IPS-20b (cell line): ENCODE data around the gene P2RX7.
"Not testable (repeated sequence)": the region's sequence is repeated elsewhere in the genome, so short reads cannot be mapped to it uniquely, and the experiment has no call there.

Source experiments
- H3K27ac ChIP-seq: one replicate; pipeline ENCODE4 v1.5.1; 2013; ENCODE audit warnings: low read length
- H3K27me3 ChIP-seq: 2 replicates; pipeline ENCODE4 v1.6.1; 2013; ENCODE audit warnings: mild to moderate bottlenecking, low read length, inconsistent platforms; ENCODE audit not compliant: insufficient read depth
- H3K36me3 ChIP-seq: 2 replicates; pipeline ENCODE4 v1.6.1; 2013; ENCODE audit warnings: low read depth, mild to moderate bottlenecking, inconsistent platforms, low read length, moderate library complexity; ENCODE audit not compliant: insufficient read depth
- H3K4me1 ChIP-seq: 2 replicates; pipeline ENCODE4 v1.6.1; 2013; ENCODE audit warnings: mild to moderate bottlenecking, control low read depth, inconsistent platforms, low read length, moderate library complexity; ENCODE audit not compliant: insufficient read depth
- H3K4me3 ChIP-seq: 2 replicates; pipeline ENCODE4 v1.5.1; 2013; ENCODE audit warnings: mild to moderate bottlenecking, low read length, inconsistent platforms
- H3K9ac ChIP-seq: 2 replicates; pipeline ENCODE4 v1.6.1; 2013; ENCODE audit warnings: low read depth, mild to moderate bottlenecking, inconsistent platforms, low read length, moderate library complexity
- H3K9me3 ChIP-seq: 2 replicates; pipeline ENCODE4 v1.6.1; 2013; ENCODE audit warnings: mild to moderate bottlenecking, low read depth, low read length, inconsistent platforms; ENCODE audit not compliant: insufficient read depth

Gene P2RX7

GRCh38 chr12:121229826-121230537 is 97.3 kb downstream of the P2RX7 start:
- H3K27ac ChIP-seq, H3K9me3 ChIP-seq, H3K4me1 ChIP-seq, H3K9ac ChIP-seq, H3K36me3 ChIP-seq, H3K4me3 ChIP-seq, H3K27me3 ChIP-seq: not testable (repeated sequence)

GRCh38 chr12:121230538-121230907 is 97.8 kb downstream of the P2RX7 start:
- H3K9ac ChIP-seq, result no peak overlapping the region
- H3K4me1 ChIP-seq, result no peaks in the 10 kb centered on the region
- no peaks in the 10 kb centered on the region for H3K36me3 ChIP-seq
- H3K9me3 ChIP-seq, result no peaks in the 10 kb centered on the region
- no peaks in the 10 kb centered on the region for H3K27me3 ChIP-seq
- H3K4me3 ChIP-seq, result no peak overlapping the region
- no peak overlapping the region for H3K27ac ChIP-seq

GRCh38 chr12:121232163-121232562 is 99.5 kb downstream of the P2RX7 start:
- Histone ChIP-seq H3K4me1 (no peaks in the 10 kb centered on the region), H3K9me3 (no peaks in the 10 kb centered on the region), H3K36me3 (peaks cover 6% of the 10 kb centered on the region; the same call in 1 of the 2 replicates), H3K9ac (no peak overlapping the region), H3K27me3 (no peaks in the 10 kb centered on the region), H3K27ac (no peak overlapping the region), H3K4me3 (no peak overlapping the region)

GRCh38 chr12:121232977-121233627 is 100.4 kb downstream of the P2RX7 start:
- no peaks in the 10 kb centered on the region for H3K9me3 ChIP-seq
- H3K36me3 ChIP-seq, result peaks cover 14% of the 10 kb centered on the region
- no peak overlapping the region for H3K4me3 ChIP-seq
- H3K4me1 ChIP-seq, result no peaks in the 10 kb centered on the region
- no peaks in the 10 kb centered on the region for H3K27me3 ChIP-seq
- no peak overlapping the region for H3K9ac ChIP-seq
- H3K27ac ChIP-seq, result no peak overlapping the region

- Histone ChIP-seq H3K27me3 (no peaks in the 10 kb centered on the region), H3K4me3 (no peak overlapping the region), H3K9me3 (no peaks in the 10 kb centered on the region), H3K9ac (no peak overlapping the region), H3K4me1 (peaks cover under 1% of the 10 kb centered on the region; the same call in 1 of the 2 replicates), H3K27ac (no peak overlapping the region), H3K36me3 (peaks cover 17% of the 10 kb centered on the region)
Observed at GRCh38 chr12:121233628-121234020, 100.9 kb downstream of the P2RX7 start.

- Histone ChIP-seq H3K9ac (no peak overlapping the region), H3K36me3 (peaks cover 17% of the 10 kb centered on the region), H3K9me3 (no peaks in the 10 kb centered on the region), H3K4me1 (peaks cover 6% of the 10 kb centered on the region; the same call in 1 of the 2 replicates), H3K4me3 (no peak overlapping the region), H3K27me3 (no peaks in the 10 kb centered on the region), H3K27ac (no peak overlapping the region)
Observed at GRCh38 chr12:121236776-121237175, 104.1 kb downstream of the P2RX7 start.

GRCh38 chr12:121237415-121237814 is 104.7 kb downstream of the P2RX7 start:
- Histone ChIP-seq H3K9me3 (no peaks in the 10 kb centered on the region), H3K36me3 (peaks cover 17% of the 10 kb centered on the region), H3K9ac (no peak overlapping the region; the same call in 1 of the 2 replicates), H3K27ac (no peak overlapping the region), H3K4me3 (no peak overlapping the region), H3K4me1 (peaks cover 6% of the 10 kb centered on the region; the same call in 1 of the 2 replicates), H3K27me3 (no peaks in the 10 kb centered on the region)
